ENCODE data around the gene HK1. TPM values are rescaled to one million over a fixed set of nuclear protein-coding genes. Genes with fewer than 3 reads are reported as not detected.
"Not testable (repeated sequence)": the region's sequence is repeated elsewhere in the genome, so short reads cannot be mapped to it uniquely, and the experiment has no call there.

HK1 gene
- total and polyA plus RNA-seq, 2 donors (not counting 1 experiment from before 2014, with no cell fraction given): 60.6 to 172 TPM

DNA sequence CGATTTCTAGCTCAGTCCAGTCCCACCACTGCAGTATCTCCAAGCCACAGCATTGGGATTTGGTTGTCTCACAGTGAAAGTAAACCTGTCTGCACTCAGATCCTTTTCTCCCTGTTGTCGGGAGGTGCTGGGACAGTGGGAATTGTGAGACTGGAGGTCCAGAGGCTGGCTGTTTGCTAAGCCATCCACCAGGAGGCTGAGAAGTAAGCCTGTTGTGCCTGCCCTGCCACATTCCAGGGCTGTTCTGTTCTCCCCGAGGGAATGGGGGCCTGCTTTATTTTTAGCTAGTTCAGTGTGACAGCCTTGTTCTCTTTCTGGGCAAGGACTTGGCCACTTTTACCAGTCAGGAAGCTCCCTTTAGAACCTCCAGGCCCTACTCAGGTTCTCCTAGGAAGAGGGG lies 54.9 kb downstream of the HK1 start:
- peaks cover 25% of the 10 kb centered on the region for H3K4me1 ChIP-seq (ENCODE audit: control insufficient read depth, extremely low read depth, insufficient read depth, low read length)
- no peak overlapping the region for H2AFZ ChIP-seq (ENCODE audit: low read length)
- no peak for DNase-seq (ENCODE audit: low read depth in 2 of 2)
- no peak overlapping the region for H3K9ac ChIP-seq (ENCODE audit: insufficient read depth, low read length)
- H3K36me3 ChIP-seq (ENCODE audit: control insufficient read depth, insufficient read depth, low read length): peaks cover 8% of the 10 kb centered on the region
- H3K4me3 ChIP-seq (replicated peaks in 1 of 4; ENCODE audit: control extremely low read depth in 1 of 4, insufficient read depth in 1 of 4, low read depth in 3 of 4, low read length in 4 of 4): no peak overlapping the region
- H3K79me2 ChIP-seq (ENCODE audit: control insufficient read depth, insufficient read depth, low read length): peaks cover 85% of the 10 kb centered on the region
- H3K4me2 ChIP-seq (ENCODE audit: extremely low read depth, insufficient read depth, low read length): no peak overlapping the region
- no peaks in the 10 kb centered on the region for H4K20me1 ChIP-seq (ENCODE audit: control insufficient read depth, extremely low read depth, insufficient read depth, low read length)
- H3K9me3 ChIP-seq (ENCODE audit: control insufficient read depth, insufficient read depth, low read depth, low read length): no peaks in the 10 kb centered on the region
- H3K27ac ChIP-seq (ENCODE audit: insufficient read depth, low read length): peak overlapping the region; percentile 29
- no peak for TF ChIP-seq EZH2 (IDR thresholded peaks at IDR 0.05; ENCODE audit: low read length, missing control alignments)
- TF ChIP-seq, protein P1, sequence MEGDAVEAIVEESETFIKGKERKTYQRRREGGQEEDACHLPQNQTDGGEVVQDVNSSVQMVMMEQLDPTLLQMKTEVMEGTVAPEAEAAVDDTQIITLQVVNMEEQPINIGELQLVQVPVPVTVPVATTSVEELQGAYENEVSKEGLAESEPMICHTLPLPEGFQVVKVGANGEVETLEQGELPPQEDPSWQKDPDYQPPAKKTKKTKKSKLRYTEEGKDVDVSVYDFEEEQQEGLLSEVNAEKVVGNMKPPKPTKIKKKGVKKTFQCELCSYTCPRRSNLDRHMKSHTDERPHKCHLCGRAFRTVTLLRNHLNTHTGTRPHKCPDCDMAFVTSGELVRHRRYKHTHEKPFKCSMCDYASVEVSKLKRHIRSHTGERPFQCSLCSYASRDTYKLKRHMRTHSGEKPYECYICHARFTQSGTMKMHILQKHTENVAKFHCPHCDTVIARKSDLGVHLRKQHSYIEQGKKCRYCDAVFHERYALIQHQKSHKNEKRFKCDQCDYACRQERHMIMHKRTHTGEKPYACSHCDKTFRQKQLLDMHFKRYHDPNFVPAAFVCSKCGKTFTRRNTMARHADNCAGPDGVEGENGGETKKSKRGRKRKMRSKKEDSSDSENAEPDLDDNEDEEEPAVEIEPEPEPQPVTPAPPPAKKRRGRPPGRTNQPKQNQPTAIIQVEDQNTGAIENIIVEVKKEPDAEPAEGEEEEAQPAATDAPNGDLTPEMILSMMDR (conservative IDR thresholded peaks at IDR 0.05 in 1 of 2, IDR thresholded peaks at IDR 0.05 in 1 of 2; ENCODE audit: low read depth in 1 of 2, low read length in 2 of 2): peak; percentile 3 to 25
- H3K27me3 ChIP-seq (ENCODE audit: control insufficient read depth, insufficient read depth, low read length): no peaks in the 10 kb centered on the region

- peaks cover 85% of the 10 kb centered on the region for H3K79me2 ChIP-seq (ENCODE audit: control insufficient read depth, insufficient read depth, low read length)
- not testable (repeated sequence) for DNase-seq (ENCODE audit: low read depth in 2 of 2); H3K27me3 ChIP-seq (ENCODE audit: control insufficient read depth, insufficient read depth, low read length); H3K4me3 ChIP-seq (replicated peaks in 1 of 4; ENCODE audit: control extremely low read depth in 1 of 4, insufficient read depth in 1 of 4, low read depth in 3 of 4, low read length in 4 of 4); H2AFZ ChIP-seq (ENCODE audit: low read length); H3K27ac ChIP-seq (ENCODE audit: insufficient read depth, low read length); H3K4me2 ChIP-seq (ENCODE audit: extremely low read depth, insufficient read depth, low read length); H4K20me1 ChIP-seq (ENCODE audit: control insufficient read depth, extremely low read depth, insufficient read depth, low read length); H3K9ac ChIP-seq (ENCODE audit: insufficient read depth, low read length); H3K9me3 ChIP-seq (ENCODE audit: control insufficient read depth, insufficient read depth, low read depth, low read length); H3K36me3 ChIP-seq (ENCODE audit: control insufficient read depth, insufficient read depth, low read length)
- peaks cover 27% of the 10 kb centered on the region for H3K4me1 ChIP-seq (ENCODE audit: control insufficient read depth, extremely low read depth, insufficient read depth, low read length)
Observed at GRCh38 chr10:69333865-69334301, 55.6 kb downstream of the HK1 start.

DNA sequence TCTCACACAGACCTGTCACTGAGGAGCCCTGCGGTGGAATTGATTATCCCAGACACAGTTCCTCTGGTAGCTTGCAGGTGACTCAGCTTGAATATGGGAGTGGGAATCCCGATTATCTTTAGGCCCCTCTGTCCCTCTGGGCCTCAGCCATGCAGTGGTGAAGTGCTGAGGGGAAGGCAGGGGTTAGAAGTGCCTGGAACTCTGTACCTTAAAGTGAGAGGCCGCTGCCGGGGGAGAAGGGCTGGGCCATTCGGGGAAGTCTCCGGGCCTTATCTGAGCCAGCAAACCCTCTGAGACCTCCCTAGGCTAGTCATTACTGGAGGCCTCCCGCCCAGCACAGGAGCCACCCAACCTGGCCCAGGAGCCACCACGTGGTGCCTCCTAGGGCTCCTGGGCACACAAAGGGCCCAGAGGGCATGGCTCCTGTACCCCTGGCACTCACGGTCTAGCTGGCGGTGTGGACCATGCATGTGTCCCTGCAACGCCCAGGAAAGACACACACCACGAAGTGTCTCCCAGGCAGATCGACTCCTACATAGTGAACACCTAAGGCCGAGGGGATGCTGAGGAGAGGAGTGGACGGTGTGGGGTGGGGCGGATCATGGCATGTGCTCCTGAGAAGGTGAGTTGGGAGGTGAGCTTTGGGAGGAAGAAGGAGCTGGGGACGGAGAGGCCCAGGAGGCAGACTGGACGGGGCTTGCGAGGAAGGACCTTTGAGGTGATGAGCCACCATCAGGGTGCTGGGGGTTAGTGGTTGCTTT lies 56.2 kb downstream of the HK1 start:
- no peaks in the 10 kb centered on the region for H3K27me3 ChIP-seq (ENCODE audit: control insufficient read depth, insufficient read depth, low read length)
- peaks cover 88% of the 10 kb centered on the region for H3K79me2 ChIP-seq (ENCODE audit: control insufficient read depth, insufficient read depth, low read length)
- H2AFZ ChIP-seq (ENCODE audit: low read length): no peak overlapping the region
- no peaks in the 10 kb centered on the region for H3K9me3 ChIP-seq (ENCODE audit: control insufficient read depth, insufficient read depth, low read depth, low read length)
- DNase-seq (ENCODE audit: low read depth in 2 of 2): peak in 1 of 2 donors; percentile 50
- H3K4me3 ChIP-seq (replicated peaks in 1 of 4; ENCODE audit: control extremely low read depth in 1 of 4, insufficient read depth in 1 of 4, low read depth in 3 of 4, low read length in 4 of 4): no peak overlapping the region
- H4K20me1 ChIP-seq (ENCODE audit: control insufficient read depth, extremely low read depth, insufficient read depth, low read length): no peaks in the 10 kb centered on the region
- H3K36me3 ChIP-seq (ENCODE audit: control insufficient read depth, insufficient read depth, low read length): peaks cover 6% of the 10 kb centered on the region
- no peak overlapping the region for H3K9ac ChIP-seq (ENCODE audit: insufficient read depth, low read length)
- no peak for TF ChIP-seq EZH2 (IDR thresholded peaks at IDR 0.05; ENCODE audit: low read length, missing control alignments)
- TF ChIP-seq, protein P1 (conservative IDR thresholded peaks at IDR 0.05 in 1 of 2, IDR thresholded peaks at IDR 0.05 in 1 of 2; ENCODE audit: low read depth in 1 of 2, low read length in 2 of 2): no peak
- H3K27ac ChIP-seq (ENCODE audit: insufficient read depth, low read length): no peak overlapping the region
- H3K4me1 ChIP-seq (ENCODE audit: control insufficient read depth, extremely low read depth, insufficient read depth, low read length): peaks cover 30% of the 10 kb centered on the region
- no peak overlapping the region for H3K4me2 ChIP-seq (ENCODE audit: extremely low read depth, insufficient read depth, low read length)
